ENCODE results near the gene FAF2. TPM values are rescaled to one million over a fixed set of nuclear protein-coding genes. Genes with fewer than 3 reads are reported as not detected.

Gene FAF2
- total and polyA plus RNA-seq, 5 donors, result 9.7 to 25.2 (median 18.3) TPM

Other genes starting within 250 kb of the FAF2 start
- gene SIMC1, start 210.0 kb upstream of the FAF2 start, total RNA-seq, result 1 to 10 TPM; 8.1 to 9.7 (median 9.0) TPM
- 4.0 TPM for gene SIMC1, start 210.0 kb upstream of the FAF2 start, polyA plus RNA-seq
- gene KIAA1191, start 86.6 kb upstream of the FAF2 start, total RNA-seq, result 10 to 100 TPM; 92.6 to 99.7 (median 97.9) TPM
- 70.5 TPM for gene KIAA1191, start 86.6 kb upstream of the FAF2 start, polyA plus RNA-seq
- 1 to 10 TPM; 5.1 to 9.7 (median 8.5) TPM for gene ARL10, start 82.9 kb upstream of the FAF2 start, total RNA-seq
- 5.6 TPM for gene ARL10, start 82.9 kb upstream of the FAF2 start, polyA plus RNA-seq
- 10 to 100 TPM; 16.6 to 23.3 (median 17.9) TPM for gene NOP16, start 59.8 kb upstream of the FAF2 start, total RNA-seq
- gene NOP16, start 59.8 kb upstream of the FAF2 start, polyA plus RNA-seq, result 28.8 TPM
- gene HIGD2A, start 59.6 kb upstream of the FAF2 start, total RNA-seq, result 100 to 1,000 TPM; 164 to 215 (median 180) TPM
- 349 TPM for gene HIGD2A, start 59.6 kb upstream of the FAF2 start, polyA plus RNA-seq
- gene CLTB, start 31.8 kb upstream of the FAF2 start, total RNA-seq, result 100 to 1,000 TPM; 209 to 219 (median 212) TPM
- gene CLTB, start 31.8 kb upstream of the FAF2 start, polyA plus RNA-seq, result 329 TPM
- gene RNF44, start 89.0 kb downstream of the FAF2 start, total RNA-seq, result 10 to 100 TPM; 19.6 to 31.7 (median 26.4) TPM
- gene RNF44, start 89.0 kb downstream of the FAF2 start, polyA plus RNA-seq, result 16.5 TPM
- under 1 TPM in 3 of 4 donors, not detected in 1; 0.40 to 0.92 (median 0.47) TPM for gene CDHR2, start 101.0 kb downstream of the FAF2 start, total RNA-seq
- gene CDHR2, start 101.0 kb downstream of the FAF2 start, polyA plus RNA-seq, result not detected
- under 1 TPM; 0.34 to 0.62 (median 0.46) TPM for gene GPRIN1, start 161.8 kb downstream of the FAF2 start, total RNA-seq
- 0.23 TPM for gene GPRIN1, start 161.8 kb downstream of the FAF2 start, polyA plus RNA-seq
- gene SNCB, start 182.1 kb downstream of the FAF2 start, total RNA-seq, result 1 to 10 TPM in 1 of 4 donors, under 1 TPM in 2, not detected in 1; 0.74 to 3.2 (median 0.88) TPM
- 2.3 TPM for gene SNCB, start 182.1 kb downstream of the FAF2 start, polyA plus RNA-seq
- not detected for gene EIF4E1B, start 182.3 kb downstream of the FAF2 start, total RNA-seq
- not detected for gene EIF4E1B, start 182.3 kb downstream of the FAF2 start, polyA plus RNA-seq
- 10 to 100 TPM; 16.1 to 23.7 (median 18.8) TPM for gene TSPAN17, start 199.1 kb downstream of the FAF2 start, total RNA-seq
- 15.8 TPM for gene TSPAN17, start 199.1 kb downstream of the FAF2 start, polyA plus RNA-seq